Lower leg skin (tissue), 3 donors: ENCODE results near the gene IL3.

Experiments used
- POLR2A ChIP-seq, 2 donors: fragments of 450-650 bp; IDR thresholded peaks; one replicate each; pipeline ENCODE4 v1.6.1; 2016 to 2017; ENCODE audit warnings: antibody characterized with exemption in 2 of 2, mild to moderate bottlenecking in 1 of 2, moderate library complexity in 1 of 2
- TF ChIP-seq, protein P1 (sequence below), 3 donors: fragments of 450-650 bp; IDR thresholded peaks; one replicate each; pipeline ENCODE4 v1.5.1; 2016; ENCODE audit warnings: antibody characterized with exemption in 3 of 3, mild to moderate bottlenecking in 3 of 3, moderate library complexity in 2 of 3

DNA sequence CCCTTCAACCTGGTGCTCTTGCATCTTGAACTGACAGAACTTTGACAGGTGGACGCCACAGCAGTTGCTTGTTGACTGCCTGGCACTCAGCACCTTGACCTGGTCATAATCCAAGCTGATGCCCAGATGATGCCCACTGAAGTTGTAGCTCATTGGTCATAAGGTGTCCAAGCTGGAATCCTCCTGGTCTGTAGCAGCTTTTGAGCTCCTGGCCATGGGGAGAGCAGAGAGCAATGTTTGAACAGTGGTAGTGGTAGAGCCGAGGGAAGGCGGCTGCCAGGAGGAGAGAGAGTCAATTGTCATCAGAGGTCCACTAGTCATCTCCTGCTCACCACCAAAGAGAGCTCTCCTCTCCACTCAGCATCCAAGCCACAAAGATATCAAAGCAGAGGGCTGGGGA, 36.4 kb downstream of the IL3 start:
- TF ChIP-seq, protein P1, sequence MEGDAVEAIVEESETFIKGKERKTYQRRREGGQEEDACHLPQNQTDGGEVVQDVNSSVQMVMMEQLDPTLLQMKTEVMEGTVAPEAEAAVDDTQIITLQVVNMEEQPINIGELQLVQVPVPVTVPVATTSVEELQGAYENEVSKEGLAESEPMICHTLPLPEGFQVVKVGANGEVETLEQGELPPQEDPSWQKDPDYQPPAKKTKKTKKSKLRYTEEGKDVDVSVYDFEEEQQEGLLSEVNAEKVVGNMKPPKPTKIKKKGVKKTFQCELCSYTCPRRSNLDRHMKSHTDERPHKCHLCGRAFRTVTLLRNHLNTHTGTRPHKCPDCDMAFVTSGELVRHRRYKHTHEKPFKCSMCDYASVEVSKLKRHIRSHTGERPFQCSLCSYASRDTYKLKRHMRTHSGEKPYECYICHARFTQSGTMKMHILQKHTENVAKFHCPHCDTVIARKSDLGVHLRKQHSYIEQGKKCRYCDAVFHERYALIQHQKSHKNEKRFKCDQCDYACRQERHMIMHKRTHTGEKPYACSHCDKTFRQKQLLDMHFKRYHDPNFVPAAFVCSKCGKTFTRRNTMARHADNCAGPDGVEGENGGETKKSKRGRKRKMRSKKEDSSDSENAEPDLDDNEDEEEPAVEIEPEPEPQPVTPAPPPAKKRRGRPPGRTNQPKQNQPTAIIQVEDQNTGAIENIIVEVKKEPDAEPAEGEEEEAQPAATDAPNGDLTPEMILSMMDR (IDR thresholded peaks at IDR 0.05), result no peak
- no peak for TF ChIP-seq POLR2A (IDR thresholded peaks at IDR 0.05)
